Stimulated activated CD8-positive, alpha-beta memory T cell treated with anti-CD3 and anti-CD28 coated beads, Interleukin-15, amount 100 ng/mL, for 48 hours (primary cell): ENCODE data around the gene SYTL5.

ENCODE experiments used
- DNase-seq, 2 donors: peaks; one replicate each; pipeline ENCODE4 v3.0.0-alpha.2; 2020; ENCODE audit warnings: low read depth in 2 of 2

The SYTL5 gene

GRCh38 chrX:38089173-38089982, 83.0 kb downstream of the SYTL5 start:
- no peak for DNase-seq

GRCh38 chrX:38095971-38096529, 89.7 kb downstream of the SYTL5 start:
- no peak for DNase-seq

GRCh38 chrX:38099688-38100087, 93.3 kb downstream of the SYTL5 start:
- no peak for DNase-seq

- DNase-seq, result no peak
These were observed 95.9 kb downstream of the SYTL5 start for GRCh38 chrX:38102240-38102639.

- DNase-seq, result no peak
These were observed 96.5 kb downstream of the SYTL5 start for GRCh38 chrX:38102875-38103274.

GRCh38 chrX:38103857-38104812, 97.8 kb downstream of the SYTL5 start:
- no peak for DNase-seq

- DNase-seq, result no peak
These were observed 98.9 kb downstream of the SYTL5 start for GRCh38 chrX:38105216-38105725.

- no peak for DNase-seq
These were observed 100.8 kb downstream of the SYTL5 start for GRCh38 chrX:38106991-38107655.

- DNase-seq, result no peak
These were observed 102.0 kb downstream of the SYTL5 start for GRCh38 chrX:38108364-38108763.

- no peak for DNase-seq
These were observed 102.9 kb downstream of the SYTL5 start for GRCh38 chrX:38109042-38109898.

GRCh38 chrX:38110231-38110630, 103.9 kb downstream of the SYTL5 start:
- no peak for DNase-seq

- no peak for DNase-seq
These were observed 104.8 kb downstream of the SYTL5 start for GRCh38 chrX:38111196-38111595.

- no peak for DNase-seq
These were observed 106.2 kb downstream of the SYTL5 start for GRCh38 chrX:38112566-38112965.

GRCh38 chrX:38116706-38117105, 110.4 kb downstream of the SYTL5 start:
- no peak for DNase-seq

GRCh38 chrX:38117485-38117884, 111.1 kb downstream of the SYTL5 start:
- no peak for DNase-seq

- no peak for DNase-seq
These were observed 117.6 kb downstream of the SYTL5 start for GRCh38 chrX:38124000-38124399.

- DNase-seq, result no peak
These were observed 119.8 kb downstream of the SYTL5 start for GRCh38 chrX:38126179-38126578.

- no peak for DNase-seq
These were observed 121.6 kb downstream of the SYTL5 start for GRCh38 chrX:38127961-38128360.

- DNase-seq, result no peak
These were observed 123.0 kb downstream of the SYTL5 start for GRCh38 chrX:38129366-38129765.

GRCh38 chrX:38138157-38138891, 132.0 kb downstream of the SYTL5 start:
- DNase-seq, result no peak
